ENCODE measurements around the gene PGS1.
"Not testable (repeated sequence)": the region's sequence is repeated elsewhere in the genome, so short reads cannot be mapped to it uniquely, and the experiment has no call there.

PGS1 gene

GRCh38 chr17:78450696-78451345, 72.4 kb downstream of the PGS1 start:
- DNase-seq = no peak

DNA sequence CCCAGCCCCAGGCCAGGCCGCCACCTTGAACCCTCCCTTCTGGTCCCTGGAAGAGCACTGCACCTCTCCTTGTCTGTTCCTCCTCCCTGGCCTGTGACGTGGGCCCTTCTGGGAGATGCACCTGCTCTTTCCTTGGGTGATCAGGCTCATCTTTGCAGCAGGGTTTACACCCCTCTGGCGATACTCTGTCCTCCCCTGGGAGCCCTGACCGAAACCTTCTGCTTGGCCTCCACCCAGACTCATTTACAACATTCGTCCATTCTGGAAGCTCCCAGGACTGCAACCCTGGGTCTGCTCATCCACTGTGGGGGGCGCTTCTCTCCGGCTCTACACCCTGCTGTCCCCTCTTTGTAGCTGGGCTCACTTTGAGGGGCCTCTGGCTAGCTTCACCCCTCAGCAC, 73.3 kb downstream of the PGS1 start:
- DNase-seq = no peak

DNA sequence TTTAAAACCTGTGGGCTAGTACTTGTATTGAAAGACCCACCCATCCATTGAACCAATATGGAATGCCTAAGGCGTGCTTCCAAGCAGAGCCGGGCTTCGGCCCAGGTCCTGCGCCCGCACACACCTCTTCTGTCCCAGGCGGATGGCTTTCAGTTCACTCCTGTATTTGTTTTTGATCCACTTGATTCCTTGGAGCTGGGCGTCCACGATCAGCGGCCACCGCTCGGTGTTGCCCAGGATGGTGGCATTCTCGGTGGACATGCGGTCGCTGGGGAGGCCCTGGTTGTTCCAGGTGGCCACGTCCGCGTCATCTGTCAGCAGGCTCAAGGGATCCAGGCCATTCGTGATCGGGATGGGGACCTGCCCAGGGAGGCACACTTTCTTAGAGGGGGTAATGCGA, 75.9 kb downstream of the PGS1 start:
- DNase-seq = no peak

- no peak for DNase-seq
These were observed 79.6 kb downstream of the PGS1 start for GRCh38 chr17:78458091-78458490.

GRCh38 chr17:78458736-78459335, 80.4 kb downstream of the PGS1 start:
- DNase-seq = no peak

DNA sequence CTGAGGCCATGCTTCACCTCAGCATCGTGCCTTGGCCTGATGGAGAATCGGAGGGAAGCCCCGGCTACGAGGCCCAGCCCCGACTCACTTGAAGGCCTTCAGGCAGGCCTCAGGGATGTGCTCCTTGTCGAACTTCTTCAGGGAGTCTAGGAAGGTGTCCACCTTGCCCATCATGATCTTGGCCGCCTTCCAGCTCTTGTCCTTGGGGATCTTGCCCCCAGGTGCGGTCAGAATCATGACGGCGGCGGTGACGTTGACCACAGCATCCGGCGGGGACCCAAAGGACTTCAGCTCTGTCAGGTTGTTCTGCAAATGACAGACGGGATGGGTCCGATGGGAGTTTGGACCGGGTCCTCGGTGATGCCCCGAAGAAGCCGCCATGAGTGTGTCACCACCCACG, 81.2 kb downstream of the PGS1 start:
- no peak for DNase-seq

- DNase-seq = no peak
These were observed 81.8 kb downstream of the PGS1 start for GRCh38 chr17:78460176-78460675.

- no peak for DNase-seq
These were observed 82.7 kb downstream of the PGS1 start for GRCh38 chr17:78460951-78461798.

- DNase-seq = no peak
These were observed 83.3 kb downstream of the PGS1 start for GRCh38 chr17:78461799-78462053.

DNA sequence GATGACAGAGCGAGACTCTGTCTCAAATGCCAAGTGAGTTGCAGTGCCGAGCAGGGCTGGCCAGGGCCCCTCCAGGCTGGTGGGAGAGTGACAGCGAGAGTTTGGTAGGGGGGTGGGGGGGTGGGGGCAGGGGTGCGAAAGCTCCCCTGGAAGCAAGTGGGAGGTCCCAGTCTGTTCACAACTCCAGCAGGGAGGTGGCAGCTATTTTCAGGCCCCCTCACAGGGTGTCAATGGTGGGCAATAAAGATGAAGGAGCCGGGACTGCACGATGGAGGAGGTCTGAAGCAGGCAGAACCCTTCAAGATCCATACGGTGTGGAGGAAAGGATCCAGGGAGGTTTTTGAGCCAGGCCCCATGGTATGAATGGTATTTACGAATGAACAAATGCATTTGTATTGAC, 83.7 kb downstream of the PGS1 start:
- DNase-seq = no peak

DNA sequence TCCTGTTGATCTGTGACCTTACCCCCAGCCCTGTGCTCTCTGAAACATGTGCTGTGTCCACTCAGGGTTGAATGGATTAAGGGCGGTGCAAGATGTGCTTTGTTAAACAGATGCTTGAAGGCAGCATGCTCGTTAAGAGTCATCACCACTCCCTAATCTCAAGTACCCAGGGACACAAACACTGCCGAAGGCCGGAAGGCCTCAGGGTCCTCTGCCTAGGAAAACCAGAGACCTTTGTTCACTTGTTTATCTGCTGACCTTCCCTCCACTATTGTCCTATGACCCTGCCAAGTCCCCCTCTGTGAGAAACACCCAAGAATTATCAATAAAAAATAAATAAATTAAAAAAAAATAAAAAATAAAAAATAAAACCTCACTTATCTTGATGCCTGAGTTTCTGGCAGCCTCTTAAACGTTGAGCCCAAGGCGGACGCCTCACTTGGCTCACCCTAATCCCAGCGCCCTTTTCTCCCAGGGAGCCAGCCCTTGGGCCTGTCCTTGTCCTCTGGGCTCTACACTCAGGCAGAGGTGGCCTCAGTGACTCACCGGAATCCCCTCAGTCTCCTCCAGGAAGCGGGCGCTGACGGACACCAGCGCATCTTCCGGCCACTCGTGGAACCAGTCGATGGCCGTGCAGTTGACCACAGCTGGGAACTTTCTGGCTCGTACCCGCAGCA, 87.8 kb downstream of the PGS1 start:
- not testable (repeated sequence) for DNase-seq

GRCh38 chr17:78466786-78467715, 88.6 kb downstream of the PGS1 start:
- no peak for DNase-seq

DNA sequence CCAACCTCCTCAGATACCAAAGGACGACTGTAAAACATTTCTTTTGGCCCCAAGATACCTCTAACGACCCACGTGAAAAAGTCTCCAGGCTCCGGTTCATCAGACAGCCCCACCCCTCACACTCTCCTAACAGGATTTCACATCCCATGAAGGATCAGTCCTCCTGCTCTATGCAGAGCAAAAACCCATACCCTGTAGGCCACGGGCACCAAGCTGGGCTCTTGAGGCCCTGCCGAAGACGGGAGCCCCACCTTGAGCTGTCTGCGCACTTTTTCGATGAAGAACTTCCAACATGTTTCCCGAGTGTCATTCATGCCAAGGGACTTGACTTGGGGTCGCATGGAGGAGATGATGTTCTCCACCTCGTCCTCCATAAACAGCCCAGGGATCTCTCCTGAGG, 89.9 kb downstream of the PGS1 start:
- no peak for DNase-seq

DNA sequence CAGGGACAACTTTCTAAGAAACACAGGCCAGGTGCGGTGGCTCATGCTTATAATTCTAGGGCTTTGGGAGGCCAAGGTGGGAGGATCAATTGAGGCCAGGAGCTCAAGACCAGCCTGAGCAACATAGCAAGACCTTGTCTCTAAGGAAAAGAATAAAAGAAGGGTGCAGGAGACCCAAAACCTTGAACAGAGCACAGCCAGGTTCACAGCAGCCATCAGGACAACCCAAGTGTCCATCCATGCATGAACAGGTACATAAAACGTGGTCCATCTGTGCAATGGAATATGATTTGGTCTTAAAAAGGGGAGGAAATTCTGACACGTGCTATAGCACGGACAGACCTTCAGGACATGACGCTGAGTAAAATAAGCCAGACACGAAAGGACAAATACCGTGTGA, 91.0 kb downstream of the PGS1 start:
- no peak for DNase-seq

DNA sequence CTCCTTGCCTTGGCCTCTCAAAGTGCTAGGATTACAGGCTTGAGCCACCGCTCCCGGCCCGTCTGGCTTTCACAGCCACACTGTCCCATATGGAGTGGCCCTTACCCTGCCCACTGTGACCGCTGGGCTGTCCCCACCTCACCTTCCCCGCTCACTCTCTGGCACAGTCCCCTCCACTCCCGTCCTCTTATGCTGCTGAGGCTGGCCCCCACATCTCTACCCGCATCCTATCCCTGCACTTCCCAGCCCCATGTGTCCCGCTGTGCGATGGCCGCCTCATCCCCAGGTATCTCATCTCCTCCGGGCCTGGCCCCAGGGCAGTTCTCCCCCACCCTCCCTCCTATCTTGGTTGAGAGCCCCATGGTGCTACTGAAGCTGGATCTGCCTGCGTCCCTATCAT, 93.2 kb downstream of the PGS1 start:
- no peak for DNase-seq

DNA sequence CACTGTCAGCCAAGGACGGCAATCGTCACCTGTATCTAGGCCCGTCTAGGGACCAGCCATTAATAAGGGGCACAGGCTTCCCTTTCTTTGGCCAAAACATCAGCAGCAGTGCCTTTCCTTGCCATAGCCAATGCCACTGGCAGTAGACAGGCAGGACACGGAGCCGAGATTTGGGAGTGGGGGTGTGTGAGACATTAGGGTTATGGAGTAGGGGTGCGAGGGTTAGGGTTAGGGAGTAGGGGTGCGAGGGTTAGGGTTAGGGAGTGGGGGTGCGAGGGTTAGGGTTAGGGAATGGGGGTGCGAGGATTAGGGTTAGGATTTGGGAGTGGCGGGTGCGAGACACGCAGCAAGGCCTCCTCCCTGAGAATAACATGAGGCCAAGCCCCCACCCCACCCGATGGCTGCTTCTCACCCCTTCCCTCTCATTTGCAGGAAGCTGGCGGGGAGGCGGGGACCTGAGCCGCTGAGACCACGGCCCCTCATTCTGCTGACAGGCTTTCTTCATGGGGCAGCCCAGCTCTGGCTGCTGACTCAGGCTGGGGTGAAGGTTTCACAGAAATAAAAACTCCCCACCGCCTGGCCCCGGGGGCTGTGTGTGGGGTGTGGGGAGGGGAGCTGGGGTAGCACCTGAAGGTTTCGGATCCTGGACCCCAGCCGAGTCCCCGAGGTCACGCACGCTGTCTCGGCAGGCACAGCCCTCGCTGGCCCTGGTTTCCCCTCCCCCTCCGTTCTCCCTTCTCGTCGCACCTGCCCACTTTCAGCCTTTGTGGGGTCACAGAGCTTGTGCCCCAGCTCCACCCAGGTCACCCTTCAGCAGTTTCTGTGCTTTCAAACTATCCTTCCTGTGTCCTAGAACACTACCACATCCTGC, 93.8 kb downstream of the PGS1 start:
- DNase-seq = no peak

GRCh38 chr17:78473951-78474613, 95.6 kb downstream of the PGS1 start:
- no peak for DNase-seq
